Right renal pelvis (tissue), 4 donors: Measurements from ENCODE around the gene ATP1B3. TPM values are rescaled to one million over a fixed set of nuclear protein-coding genes. Genes with fewer than 3 reads are reported as not detected.
A peak's percentile ranks its signal among the peaks of the same experiment; 100 is the strongest.
"Not testable (repeated sequence)": the region's sequence is repeated elsewhere in the genome, so short reads cannot be mapped to it uniquely, and the experiment has no call there.

Experiments used
- DNase-seq, 4 donors: peaks; one replicate each; pipeline ENCODE4 v3.0.0-alpha.2; 2013; ENCODE audit warnings: low read depth in 4 of 4, low spot score in 3 of 4, missing footprints in 1 of 4
- polyA plus RNA-seq, 4 donors: library from polyadenylated mRNA; unstranded; fragments of 120-200 nt; gene quantifications; one replicate each; pipeline ENCODE4 v1.2.1, GENCODE V29; 2013; ENCODE audit not compliant: insufficient read length in 4 of 4

ATP1B3 gene
- 100 to 1,000 TPM; 170 to 205 (median 189) TPM for polyA plus RNA-seq

DNA sequence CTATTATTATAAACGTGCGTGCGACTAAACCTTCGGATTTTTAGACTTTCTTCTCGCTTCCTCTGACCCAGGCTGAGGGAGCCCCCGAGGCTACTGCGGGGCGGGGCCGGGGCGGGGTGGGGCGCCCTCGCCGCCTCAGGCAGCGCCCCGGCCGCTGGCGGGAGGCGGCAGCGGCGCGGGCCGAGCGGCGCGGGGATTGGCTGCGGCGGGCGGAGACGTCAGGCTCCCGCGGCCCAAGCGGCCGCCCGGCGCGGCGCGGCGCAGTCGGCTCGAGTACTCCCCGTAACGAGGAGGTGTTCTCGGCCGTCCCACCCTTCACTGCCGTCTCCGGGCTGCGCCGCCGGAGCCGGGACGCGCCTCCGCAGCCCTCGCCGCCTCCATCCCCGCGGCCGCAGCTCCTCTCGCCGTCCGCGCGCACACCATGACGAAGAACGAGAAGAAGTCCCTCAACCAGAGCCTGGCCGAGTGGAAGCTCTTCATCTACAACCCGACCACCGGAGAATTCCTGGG lies at the start of gene ATP1B3:
ATP1B3 (plus strand) TSS at position 263 of the 510 bp plus-strand sequence; CDS start at position 422, 159 bp downstream.
- peak; percentile 52 to 69 (median 64) for DNase-seq

DNA sequence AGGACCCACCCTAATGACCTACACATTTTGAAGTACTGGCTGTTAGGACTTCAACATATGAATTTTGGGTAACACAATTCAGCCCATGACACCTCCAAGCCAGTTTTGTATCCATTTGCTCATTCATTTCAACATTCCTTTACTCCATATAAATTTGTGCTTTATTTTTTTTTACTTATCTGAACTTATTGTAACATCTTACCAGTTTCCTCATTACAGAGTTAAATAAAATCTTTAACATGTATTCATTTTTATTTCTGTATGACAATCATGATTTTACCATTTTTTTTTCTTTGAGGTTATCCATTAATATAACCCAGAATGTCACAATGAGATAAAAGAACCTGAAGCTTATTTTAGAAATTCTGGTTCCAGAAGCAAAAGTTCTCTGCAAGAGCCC lies 48.0 kb upstream of the ATP1B3 start:
- no peak for DNase-seq

DNA sequence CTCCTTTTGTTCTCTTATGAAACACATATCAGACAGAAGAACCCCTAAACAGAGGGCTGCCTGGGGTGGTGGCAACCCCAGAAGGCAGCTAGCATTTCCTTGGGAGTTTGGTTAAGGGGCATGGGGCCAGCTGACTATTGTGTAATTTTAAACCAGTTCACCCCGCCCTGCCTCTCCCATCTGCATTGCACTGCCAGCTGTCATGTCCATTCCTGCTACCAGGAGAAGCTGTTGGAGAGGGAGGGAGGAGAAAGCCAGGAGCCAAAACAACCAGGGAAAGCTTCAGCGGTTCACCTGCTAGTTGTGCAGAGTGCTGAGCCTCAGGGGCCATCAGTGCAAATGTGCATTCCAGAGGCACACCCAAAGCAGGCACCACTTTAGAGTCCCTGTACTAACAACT lies 47.6 kb upstream of the ATP1B3 start:
- DNase-seq, result no peak

DNA sequence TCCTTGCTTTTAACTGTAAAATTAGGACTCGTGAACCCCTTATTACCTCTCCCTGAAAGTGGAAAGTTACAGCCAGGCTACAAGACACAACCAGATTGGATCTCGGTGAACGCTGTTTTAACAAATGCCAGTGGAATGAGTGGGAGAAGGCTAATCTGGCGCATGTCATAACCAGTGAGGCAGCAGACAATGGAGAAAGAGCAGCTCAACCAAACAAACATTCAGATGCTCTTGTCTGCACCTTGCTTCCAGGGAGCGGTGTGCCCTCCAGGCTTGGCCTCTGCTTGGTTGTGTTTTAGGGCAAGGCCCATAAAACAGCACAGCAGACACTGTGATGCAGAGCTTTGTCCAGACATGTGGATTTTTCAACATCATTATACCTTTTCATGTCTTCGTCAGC lies 45.9 kb upstream of the ATP1B3 start:
- DNase-seq, result no peak

DNA sequence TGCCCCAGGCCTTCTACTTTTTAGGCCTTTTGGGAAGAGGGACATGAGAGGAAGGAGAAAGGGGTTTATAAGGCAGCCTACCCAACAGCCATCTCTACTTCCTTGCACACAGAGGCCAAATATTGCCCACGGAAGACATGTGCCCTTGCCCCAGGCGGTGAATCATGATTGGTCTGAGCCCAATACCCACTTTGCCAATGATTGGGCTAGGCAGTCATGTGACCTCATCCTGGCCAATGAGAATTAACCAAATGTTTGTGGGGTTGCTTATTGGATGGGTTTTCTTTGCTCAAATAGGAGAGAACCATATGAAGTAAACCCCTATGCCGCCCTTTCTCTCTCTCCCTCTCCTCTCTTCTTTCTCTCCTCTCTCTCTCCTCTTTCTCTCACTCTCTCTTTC lies 42.2 kb upstream of the ATP1B3 start:
- no peak for DNase-seq

DNA sequence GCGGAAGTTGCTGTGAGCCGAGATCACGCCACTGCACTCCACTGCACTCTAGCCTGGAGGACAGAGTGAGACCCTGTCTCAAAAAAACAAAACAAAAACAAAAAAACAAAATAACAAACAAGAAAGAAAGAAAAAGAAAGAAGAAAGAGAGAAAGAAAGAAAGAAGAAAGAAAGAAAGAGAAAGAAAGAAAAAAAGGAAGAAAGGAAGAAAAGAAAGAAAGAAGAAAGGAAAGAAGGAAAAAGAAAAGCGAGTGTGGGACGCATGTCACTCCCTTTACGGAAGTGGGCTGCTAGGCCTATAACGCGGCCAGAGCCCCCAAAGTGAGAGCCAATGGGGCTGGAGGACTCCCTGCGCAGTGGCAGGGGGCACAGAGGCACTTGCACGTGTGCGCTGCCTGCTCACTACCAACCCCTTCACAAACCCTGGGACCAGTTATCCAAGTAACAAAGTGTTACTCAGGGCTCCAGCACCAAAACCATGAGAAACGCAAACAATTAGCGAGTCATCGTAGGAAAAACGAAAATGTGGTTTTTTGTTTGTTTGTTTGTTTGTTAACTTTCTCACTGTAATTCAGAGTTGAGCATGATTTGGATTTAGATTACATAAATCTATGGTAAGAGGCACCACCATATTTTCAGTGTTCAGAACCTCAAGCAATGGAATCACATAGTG lies 40.8 kb upstream of the ATP1B3 start:
- DNase-seq, result no peak

DNA sequence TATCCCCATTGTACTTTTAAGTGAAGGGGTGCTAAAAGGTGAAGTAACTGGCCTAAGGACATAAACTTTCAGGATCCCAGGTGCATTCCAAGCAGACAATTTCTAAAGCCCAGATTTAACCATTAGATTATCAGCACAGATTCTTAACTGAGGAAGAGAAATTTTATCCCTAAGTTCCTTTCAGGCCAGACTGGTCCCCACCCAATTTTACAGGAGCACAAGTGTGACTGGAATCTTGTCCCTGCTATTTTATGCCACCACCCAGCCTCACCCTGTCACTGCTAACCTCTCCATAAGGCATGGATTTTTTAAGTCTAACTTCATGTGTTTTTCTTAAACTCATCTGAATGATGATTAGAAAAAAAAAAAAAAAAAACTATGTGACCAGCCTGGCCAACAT lies 37.1 kb upstream of the ATP1B3 start:
- no peak for DNase-seq

DNA sequence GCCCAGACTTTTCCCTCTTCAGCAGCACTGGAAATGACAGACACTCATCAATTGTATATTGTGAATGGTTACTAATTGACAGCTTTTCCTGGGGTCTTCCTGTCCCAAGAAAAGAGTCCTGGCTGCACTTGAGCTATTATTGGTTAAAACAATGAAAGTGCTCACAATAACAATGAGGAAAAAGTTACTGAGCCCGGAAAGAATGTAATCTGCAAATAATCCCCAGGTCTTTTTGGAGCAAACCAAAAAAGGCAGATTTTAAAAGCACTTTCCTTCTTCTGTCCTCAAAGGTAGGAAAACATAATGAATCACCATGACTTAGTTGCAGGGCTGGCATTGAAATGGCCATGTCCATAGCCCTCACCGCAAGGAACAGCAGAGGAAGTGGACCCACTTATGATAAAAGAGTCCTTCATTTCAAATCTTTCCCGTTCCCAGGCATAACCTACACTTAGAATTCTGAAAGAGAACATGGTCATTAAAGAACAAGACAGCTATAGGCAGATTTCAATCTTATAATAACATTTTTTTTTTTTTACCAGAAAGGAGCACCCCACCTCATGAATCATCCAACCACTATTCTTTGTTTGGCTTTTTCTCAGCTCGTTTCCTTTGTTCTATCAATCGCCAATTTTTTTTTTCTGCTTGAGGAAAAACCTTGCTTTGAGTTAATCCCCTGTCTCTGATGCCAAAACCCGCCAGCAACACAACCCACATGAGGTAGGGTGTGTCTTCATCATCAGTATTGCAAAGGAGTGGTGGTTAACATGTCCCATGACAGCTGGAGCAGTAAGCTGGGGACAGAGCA lies 35.5 kb upstream of the ATP1B3 start:
- no peak for DNase-seq

DNA sequence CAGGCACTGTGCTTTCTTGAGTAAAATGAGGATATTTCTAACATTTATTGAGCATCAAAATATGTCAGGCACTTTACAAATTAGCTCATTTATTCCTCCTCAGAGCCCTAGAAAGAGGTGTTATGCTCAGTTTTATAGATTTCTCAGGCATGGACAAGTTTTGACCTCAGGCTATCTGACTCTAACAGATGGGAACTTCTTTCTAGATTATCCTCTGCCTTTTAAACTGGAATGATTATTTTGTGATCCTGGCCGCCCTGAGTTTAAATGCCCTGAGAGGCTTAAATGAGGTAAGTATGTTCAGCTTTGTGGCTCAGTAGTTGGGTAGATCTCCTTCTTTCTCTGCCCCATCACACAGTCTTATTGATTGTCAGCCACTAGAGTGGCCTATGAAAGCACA lies 32.3 kb upstream of the ATP1B3 start:
- no peak for DNase-seq

DNA sequence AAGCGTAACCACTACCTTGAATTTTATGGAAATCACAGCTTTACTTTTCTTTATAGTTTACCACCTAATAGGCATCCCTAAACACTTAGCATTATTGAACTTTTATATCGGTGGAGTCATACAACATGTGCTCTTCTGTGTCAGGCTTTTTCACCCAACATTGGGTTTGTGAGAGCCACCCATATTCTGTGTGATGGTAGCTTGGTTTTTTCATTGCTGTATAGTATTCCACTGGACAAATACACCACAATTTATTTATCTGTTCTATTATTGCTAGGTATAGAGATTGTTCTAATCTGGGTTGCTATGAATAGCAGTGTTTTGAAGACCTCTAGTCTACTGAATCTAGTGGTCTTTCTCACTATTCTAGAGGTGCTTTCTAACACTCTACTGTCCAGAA lies 31.6 kb upstream of the ATP1B3 start:
- DNase-seq, result no peak

DNA sequence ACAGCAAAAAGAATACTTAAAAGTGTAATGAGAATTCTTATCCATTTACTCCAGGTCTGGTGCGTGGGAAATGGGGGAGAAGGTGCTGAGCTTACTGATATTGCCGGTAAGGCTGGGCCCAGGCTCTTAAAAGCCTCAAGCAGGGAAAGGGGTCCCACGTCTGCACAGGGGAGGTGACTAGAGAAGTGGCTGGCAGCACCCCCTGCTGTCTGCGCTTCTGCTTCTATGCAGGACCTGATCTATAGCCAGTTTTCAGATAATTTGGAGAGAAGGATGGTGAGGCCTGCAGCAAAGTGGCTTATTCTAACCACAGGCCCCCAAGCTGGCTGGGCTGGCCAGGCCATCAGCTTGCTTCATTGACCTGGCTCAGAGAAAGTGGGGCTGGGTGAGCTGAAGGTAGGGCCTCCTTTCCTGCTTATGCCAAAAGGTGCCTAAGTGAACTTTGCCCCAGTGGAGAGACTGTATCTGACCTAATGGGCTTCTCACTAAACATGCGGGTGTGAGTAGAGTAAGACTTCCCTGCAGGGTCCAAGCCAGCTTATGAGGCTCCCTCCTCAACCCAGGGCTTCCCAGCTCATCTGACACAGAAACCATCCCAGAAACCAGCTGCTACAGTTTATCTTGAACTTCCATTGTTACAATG lies 30.9 kb upstream of the ATP1B3 start:
- DNase-seq, result no peak

DNA sequence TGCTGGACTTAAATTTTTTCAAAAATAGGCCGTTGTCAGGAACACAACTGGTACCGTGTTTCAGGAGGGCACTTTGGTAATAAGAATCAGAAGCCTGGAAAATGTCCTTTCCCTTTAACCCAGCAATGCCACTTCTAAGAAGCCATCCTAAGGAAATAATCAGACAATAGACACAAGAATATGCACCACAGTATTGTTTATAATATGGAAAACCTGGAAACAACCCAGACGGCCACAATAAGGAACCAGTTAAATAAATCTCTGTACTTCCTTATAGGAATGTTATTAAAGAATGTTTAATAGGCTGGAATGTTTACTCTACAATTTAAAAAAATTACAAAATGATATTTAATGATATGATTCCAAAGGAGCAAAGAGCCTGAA lies 30.4 kb upstream of the ATP1B3 start:
- no peak for DNase-seq

DNA sequence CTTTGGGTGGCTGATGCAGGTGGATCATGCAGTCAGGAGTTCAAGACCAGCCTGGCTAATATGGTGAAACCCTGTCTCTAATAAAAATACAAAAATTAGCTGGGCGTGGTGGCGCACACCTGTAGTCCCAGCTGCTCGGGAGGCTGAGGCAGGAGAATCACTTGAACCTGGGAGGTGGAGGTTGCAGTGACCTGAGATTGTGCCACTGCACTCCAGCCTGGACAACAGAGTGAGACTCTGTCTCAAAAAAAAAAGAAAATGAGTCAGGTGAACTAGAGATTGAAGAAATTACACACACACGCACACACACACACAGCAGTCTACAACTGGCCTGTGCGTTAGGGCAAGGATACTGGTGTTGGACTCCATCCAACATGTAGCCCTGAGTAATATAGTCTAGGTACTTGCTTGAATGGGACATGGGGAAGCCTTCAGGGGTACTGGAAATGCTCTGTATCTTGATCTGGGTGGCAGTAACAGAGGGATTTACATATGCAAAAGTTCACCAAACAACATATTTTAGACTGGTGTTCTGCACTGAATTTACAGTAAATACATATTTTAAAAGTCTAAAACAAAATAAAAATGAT lies 28.2 kb upstream of the ATP1B3 start:
- not testable (repeated sequence) for DNase-seq

DNA sequence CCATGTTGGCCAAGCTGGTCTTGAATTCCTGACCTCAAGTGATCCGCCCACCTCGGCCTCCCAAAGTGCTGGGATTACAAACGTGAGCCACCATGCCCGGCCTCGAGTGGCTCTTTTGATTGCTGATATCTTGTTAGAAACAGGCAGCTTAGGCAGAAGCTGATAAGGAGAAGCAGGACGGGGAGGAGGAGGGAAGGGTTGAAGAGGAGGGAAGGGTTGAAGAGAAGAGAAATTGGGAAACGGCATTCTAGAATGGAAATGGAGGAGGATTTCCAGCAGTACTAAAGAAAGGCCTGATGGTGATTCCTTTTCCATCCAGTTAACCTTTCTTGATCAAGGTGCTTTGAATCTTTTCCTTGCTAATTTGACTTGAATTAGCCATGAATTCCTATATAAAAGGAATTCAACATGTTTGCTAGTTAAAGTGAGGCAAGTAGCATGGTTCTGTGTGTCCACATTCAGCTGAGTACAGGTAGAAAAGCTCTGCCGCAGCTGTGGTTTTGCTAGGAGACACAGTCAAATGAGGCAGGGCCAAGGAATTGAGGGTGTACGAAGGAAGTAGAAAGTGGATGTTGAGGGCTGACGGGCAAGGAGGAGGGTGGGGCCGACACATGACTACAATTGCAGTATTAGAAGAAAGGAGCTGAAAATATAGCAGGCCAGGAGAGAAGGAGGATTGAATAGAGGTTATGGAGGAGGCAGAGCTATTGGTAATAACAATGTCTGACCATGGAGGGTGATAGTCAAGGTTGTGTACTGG lies 27.2 kb upstream of the ATP1B3 start:
- DNase-seq, result no peak

DNA sequence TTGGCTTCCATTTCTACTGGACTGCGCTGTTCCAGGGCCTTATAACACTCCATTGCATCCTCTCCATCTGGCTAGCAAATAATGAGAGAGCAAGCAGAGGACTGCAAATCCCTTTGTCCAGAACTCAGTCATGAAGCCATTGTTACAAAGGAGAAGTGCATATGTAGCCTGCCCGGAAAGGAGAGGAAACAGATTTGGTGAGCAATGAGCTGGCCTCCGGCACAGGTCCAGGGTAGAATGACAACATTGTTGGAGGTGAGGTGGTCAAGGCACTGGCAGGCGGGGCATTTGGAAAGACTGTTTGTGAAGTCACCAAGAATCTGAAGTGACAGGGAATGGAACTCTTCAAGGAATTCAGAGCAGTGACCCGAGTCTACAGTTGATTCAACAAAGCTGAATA lies 25.0 kb upstream of the ATP1B3 start:
- DNase-seq, result no peak

DNA sequence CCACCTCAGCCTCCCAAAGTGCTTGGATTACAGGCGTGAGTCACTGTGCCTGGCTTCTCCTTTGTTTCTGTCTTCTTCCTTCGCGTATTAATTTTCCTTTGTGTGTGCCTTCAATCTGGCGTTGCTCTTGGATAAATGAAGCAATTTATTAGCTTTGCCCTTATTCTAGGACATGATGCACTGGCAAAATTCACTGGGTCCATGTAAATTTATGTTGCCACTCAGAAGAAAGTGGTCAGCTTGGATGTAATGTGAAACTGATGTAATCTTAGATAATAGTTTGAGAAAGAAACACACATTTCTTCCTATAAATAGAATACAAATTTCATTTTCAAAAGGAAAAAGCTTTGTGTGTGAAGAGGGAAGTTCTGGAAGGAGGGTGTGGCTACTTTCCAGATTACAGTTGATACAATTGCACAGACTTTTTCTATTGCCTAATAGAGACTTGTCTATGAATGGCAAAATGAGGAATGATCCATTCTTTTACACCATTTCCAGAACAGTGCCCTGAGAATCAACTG lies 23.3 kb upstream of the ATP1B3 start:
- no peak for DNase-seq

DNA sequence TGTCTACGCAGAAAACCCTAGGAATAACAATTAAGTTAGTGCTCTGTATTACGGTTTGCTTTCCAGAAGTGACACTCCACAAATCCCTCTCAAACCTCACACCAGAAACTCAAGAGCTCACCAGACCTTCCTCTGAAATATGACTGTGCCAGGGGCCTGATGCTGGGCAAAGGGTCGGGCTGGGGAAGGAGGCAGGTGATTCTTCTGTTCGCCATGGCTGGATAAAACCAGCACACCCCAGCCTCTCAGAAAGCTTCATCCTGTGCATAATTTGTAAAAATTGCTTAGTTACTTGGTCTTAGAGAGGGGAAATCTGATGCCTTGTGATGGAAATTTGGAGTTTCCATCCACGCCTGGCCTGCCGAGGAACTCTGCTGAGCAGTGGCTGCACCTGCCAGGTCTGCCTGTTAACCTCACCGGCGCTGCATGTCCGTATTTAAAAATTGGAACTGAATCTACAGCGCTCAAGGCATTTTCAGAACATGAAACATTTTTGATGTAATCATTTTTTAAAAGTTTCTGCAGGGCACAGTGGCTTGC lies 22.7 kb upstream of the ATP1B3 start:
- DNase-seq, result no peak

DNA sequence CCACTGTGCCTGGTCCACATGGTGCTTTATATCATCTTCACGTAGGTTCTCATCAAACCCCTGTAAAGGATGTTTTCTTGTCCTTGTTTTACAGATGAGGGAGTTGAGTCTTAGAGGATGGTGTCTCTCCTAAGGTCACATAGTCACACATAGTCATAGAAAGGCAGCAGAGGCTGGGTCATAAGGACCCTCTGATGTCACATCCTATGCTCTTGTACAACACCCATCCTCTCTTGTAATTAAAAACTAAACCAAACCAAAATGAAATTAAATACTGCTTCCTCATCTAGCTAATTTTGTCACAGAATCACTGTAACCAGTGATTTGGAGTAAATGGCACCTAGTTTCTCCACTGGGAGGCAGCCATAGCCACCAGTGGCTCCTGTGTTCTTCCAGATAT lies 21.8 kb upstream of the ATP1B3 start:
- no peak for DNase-seq

DNA sequence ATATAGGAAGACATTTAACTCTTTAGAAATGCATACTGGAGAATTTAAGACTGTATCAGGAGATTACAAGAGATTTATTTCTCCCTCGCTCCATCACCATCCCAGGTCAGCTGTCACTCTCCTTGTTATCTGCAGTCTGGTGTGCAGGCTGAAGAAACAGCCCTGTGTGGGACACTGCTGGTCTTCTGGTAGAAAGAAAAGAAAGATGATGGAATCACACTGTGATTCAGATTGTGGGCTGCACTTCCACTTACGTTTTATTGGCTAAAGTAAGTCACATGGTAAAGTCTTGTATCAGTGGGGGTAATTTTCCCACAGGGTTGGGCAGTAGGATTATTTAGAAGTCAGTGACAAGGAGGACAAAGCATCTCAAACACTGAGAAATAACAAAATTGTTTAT lies 18.1 kb upstream of the ATP1B3 start:
- no peak for DNase-seq

DNA sequence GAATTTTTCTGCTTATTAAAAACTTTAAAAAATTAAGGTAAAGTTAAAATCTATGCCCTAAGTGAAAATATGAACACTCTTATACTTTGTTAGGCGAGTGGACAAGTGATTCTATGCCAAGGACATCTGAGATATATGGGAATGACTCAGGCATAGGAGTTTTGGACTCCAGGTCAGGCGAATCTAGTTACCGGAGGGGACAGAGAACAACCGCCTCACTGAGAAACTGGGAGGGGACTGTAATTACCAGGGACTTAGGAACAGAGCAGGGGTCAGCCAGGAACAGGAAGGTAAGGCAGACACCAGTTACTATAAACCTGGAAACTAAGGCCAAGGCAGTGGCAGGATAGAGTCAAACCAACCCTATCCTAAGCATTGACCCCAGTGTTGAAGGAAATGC lies 16.8 kb upstream of the ATP1B3 start:
- DNase-seq, result no peak
